ENCODE data around the gene AP2A1.

DNA sequence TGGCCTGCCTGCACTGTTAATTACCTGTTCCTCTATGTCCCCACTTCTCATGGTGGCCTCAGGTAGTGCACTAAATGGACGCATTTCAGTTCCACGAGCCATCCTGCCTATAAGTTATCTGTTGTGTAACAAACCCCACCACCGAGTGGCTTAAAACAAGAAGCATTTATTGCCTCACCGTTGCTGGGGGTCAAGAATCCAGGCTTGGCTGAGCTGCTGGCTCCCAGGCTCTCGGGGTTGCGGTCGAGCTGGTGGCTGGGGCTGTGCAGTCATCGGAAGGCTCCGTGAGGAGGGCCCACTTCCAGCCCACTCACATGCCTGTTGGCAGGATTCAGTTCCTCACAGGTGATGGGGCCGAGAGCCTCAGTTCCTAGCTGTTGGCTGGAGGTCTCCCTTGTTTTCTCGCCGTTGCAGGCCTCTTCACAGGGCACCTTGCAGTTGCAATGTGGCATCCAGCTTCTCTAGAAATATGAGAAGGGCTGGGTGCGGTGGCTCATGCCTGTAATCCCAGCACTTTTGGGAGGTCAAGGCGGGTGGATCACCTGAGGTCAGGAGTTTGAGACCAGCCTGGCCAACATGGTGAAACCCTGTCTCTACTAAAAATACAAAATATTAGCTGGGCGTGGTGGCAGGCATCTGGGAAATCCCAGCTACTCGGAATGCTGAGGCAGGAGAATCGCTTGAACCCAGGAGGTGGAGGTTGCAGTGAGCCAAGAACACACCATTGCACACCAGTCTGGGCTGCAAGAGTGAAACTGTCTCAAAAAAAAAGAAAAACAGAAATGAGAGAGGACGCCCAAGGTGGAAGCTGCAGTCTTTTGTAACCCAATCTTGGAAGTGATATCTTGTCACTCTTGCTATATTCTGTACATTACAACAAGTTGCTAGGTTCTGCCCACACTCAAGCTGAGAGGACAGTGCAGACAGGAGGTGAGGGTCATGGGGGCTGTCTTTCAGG lies 77.6 kb downstream of the AP2A1 start:
- TF ChIP-seq, protein P1, sequence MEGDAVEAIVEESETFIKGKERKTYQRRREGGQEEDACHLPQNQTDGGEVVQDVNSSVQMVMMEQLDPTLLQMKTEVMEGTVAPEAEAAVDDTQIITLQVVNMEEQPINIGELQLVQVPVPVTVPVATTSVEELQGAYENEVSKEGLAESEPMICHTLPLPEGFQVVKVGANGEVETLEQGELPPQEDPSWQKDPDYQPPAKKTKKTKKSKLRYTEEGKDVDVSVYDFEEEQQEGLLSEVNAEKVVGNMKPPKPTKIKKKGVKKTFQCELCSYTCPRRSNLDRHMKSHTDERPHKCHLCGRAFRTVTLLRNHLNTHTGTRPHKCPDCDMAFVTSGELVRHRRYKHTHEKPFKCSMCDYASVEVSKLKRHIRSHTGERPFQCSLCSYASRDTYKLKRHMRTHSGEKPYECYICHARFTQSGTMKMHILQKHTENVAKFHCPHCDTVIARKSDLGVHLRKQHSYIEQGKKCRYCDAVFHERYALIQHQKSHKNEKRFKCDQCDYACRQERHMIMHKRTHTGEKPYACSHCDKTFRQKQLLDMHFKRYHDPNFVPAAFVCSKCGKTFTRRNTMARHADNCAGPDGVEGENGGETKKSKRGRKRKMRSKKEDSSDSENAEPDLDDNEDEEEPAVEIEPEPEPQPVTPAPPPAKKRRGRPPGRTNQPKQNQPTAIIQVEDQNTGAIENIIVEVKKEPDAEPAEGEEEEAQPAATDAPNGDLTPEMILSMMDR (IDR thresholded peaks at IDR 0.05; ENCODE audit: low read depth, low read length) = no peak
- TF ChIP-seq POLR2A (IDR thresholded peaks at IDR 0.05; ENCODE audit: extremely low read depth, insufficient read length) = no peak

All from NB4 (cell line).